LoVo (cell line): ENCODE measurements around the gene TULP3.
A peak's percentile ranks its signal among the peaks of the same experiment; 100 is the strongest.
"Not testable (repeated sequence)": the region's sequence is repeated elsewhere in the genome, so short reads cannot be mapped to it uniquely, and the experiment has no call there.

ENCODE experiments used
- DNase-seq: peaks from one replicate; pipeline ENCODE4 v3.0.0-alpha.2; 2016; ENCODE audit warnings: low spot score

Gene TULP3, protein sequence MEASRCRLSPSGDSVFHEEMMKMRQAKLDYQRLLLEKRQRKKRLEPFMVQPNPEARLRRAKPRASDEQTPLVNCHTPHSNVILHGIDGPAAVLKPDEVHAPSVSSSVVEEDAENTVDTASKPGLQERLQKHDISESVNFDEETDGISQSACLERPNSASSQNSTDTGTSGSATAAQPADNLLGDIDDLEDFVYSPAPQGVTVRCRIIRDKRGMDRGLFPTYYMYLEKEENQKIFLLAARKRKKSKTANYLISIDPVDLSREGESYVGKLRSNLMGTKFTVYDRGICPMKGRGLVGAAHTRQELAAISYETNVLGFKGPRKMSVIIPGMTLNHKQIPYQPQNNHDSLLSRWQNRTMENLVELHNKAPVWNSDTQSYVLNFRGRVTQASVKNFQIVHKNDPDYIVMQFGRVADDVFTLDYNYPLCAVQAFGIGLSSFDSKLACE

DNA sequence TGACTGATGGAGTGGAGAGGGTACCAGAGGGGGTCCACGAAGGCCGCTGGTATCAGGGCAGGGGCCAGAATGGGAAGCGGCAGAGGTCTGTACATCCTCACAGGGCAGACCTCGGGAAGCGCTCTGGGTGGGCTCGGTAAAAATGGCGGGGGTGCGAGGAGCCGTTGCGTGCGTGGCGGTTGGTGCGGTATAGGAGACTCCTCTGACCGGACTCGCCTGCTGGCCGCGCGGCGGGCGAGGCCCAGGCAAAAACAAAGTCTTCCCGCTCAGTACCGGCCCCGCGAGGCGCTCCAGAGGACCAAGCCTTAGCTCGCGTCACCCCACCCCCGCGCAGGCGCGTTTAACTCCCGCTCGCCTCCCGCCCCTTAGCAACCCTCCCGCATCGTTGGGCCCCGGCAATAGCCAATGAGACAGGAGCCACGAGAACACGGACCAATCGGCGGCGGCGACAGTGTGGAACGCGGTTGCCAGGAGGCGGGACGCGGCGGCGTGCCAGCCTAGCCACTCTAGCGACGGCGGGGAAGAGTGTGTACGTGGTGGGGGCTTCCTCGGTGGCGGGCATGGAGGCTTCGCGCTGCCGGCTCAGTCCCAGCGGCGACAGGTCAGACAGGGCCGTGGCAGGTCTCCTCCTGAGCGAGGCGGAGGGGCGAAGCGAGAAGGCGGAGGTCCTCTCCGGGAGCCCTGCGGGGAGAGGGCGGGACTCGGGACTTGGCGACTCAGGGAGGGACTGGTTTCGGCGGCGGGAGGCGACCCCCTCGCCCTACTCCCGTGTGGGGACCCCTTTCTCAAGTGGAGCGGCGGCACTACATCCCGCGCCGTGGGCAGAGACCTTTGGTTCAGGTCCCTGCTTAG, at the start of gene TULP3:
TSS of gene TULP3 (plus strand) at position 504 of the 852 bp plus-strand sequence. CDS start at position 561, 57 bp downstream.
- DNase-seq, result peak; percentile 100

DNA sequence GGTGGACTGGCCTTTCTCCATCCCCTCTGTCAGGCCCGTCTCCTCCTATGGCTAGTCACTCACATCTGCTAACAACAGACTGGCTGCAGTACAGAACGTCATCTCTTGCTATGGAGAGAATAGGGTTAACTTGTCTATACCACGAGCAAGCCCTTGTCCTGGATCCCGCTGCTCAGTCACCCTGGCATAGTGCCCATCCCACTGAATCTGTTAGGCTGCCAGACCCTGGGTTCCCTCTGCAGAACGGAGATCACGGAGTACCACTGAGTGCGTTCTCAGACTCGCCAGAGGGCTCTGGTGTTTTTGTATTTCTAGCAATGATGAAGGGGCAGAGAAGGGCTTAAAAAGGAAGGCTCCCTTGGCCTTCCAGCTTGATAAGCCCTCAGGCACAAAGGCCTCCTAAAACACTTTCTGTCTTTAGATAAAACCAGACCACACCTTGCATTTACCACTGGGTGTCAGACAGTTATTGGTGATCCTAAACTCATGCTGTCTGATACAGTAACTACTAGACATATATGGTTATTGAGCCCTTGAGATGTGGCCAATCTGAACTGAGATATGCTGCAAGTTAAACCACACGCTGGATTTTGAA, 49.5 kb upstream of the TULP3 start:
- no peak for DNase-seq

DNA sequence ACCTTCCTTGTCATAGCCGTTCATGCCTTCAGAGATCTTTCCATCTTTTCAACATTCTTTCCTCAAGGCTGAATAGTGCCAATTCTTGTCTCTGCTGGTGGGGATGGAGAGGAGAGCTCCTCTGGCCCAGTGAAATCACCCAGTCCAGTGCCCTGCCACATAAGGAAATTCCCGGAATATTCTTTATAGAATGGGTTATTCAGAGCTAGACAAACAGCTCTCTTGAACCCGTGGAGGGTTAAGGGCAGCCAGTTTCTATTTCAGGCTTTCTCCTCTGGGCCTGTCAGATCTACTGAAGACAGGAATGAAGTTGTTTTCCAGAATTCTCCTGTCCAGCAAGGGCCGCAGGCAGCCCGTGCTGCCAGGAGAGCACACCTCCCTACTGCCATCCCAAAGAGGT, 47.7 kb upstream of the TULP3 start:
- DNase-seq, result no peak

DNA sequence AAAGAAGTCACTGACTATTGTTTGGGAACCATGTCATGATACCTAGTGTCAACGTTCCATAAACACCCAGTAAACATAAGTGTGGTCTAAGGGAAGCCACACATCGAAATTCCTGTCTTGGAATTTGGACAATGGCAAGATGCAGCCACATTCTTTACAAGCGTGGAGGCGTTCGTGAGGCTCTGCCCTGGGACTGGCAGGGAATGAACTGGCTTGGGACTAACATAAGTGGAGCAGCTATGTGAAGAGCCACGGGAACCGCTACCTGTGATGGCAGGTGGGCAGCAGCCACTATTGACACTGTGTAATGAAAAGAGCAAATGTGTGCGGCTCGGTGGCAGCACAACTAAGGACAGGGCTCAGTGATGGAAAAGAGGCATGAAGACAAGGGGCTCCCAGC, 45.9 kb upstream of the TULP3 start:
- no peak for DNase-seq

DNA sequence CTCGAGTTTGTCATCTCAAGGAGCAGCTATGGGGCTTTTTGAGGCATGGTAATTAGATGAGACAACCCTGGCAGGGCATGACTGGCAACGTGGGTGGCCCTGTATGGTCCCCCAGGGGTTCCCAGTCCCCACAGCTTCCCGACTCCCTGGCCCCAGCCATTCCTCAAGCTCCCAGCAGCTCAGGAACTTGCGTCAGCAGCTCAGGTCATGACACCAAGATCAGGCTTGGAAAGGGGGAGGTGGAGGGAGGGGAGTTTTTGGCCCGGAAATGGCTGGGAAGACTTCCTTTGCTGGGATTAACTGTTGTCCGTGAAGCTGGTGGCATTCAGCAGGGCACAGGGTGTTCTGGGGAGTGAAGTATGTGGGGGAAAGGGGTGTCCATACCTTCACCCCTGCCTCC, 45.4 kb upstream of the TULP3 start:
- DNase-seq, result no peak

DNA sequence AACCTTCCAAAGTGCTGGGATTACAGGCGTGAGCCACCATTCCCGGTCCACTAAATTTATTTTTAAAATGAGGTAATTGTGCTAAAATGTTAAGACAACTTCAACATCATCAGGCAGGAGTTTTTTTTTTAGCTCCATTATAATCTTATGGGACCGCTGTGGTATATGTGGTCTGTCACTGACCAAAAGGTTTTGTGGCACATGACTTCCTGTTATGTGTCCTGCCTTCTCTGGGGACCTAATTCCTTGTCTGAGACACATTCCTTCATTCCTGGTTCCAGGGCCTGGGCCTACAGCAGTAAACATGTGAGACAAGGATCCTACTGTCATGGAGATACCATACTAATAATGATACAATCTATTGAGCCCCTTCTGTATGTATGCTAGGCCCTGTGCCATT, 38.8 kb upstream of the TULP3 start:
- DNase-seq, result no peak

DNA sequence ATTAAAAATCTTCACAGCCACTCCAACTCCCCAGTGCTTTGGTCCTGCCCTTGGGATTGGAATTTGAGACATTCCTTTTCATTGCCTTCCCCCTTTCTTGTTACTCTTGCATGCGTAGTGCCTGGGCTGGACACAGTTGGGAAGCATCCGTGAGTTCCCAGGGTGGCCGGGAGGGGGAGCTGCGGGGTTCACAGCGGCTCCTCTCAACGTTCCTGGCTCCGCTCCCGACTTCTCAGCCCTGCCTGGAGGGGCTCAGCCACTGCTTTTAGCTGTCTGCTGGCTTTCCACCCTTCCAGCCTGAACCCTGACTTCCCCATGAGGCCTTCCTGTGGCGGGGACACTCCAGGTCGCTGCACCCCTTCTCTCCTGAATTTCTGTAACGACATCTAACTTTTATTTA, 37.1 kb upstream of the TULP3 start:
- DNase-seq, result peak; percentile 39

DNA sequence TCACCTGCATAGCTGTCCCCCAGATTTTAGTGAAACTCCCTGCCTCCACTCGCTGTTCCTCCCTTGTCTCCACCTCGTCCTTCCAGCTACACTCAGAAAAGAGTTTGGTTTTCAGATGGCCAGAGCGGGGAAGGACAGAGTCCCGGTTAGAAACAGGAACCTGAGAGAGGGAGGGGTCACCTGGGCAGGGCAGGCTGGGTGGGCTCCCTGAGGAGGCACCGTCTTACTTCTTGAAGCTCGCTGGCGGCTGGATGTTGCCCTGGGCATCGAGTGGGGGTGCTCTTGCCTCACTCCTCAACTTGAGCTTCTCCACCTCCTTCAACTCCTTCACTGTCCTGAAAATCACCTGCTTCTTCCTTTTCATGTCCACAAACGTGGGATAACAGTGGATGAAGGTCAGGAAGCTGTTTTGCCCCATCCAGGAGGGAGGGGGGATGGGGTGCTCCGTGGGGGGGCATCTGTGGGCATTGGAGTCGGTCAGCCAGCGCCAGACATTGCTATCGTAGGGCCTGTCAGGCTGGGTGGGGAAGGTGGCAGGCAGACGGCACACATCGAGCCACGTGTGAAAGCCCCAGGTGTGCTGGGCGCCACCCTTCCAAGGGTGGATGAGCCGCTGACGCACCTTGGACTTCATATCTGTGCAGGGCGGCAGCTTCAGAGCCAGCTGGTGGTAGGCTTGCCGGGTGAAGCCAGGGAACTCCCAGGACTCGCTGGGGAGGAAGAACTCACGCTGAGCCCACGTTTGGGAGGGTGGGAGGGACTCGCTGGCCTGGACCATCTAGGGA, 35.8 kb upstream of the TULP3 start:
- no peak for DNase-seq

DNA sequence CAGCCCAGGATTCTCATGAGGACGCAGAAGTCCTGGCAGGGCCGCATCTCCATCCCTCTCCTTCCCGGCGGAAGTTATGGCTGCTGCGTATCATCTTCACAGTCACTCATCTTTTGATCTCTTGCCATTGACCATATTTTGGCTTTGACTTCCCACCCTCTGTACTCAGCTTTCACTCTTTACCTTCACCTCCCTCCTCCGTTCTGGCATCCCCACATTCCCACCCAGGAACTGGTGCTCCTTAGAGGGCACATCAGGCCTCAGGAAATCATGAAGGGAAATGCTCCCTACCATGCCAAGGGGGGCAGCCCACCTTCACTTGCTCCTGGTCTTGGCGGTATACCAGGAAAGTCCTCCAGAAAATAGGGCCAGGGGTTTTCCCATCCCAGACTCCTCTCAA, 35.1 kb upstream of the TULP3 start:
- DNase-seq, result no peak

DNA sequence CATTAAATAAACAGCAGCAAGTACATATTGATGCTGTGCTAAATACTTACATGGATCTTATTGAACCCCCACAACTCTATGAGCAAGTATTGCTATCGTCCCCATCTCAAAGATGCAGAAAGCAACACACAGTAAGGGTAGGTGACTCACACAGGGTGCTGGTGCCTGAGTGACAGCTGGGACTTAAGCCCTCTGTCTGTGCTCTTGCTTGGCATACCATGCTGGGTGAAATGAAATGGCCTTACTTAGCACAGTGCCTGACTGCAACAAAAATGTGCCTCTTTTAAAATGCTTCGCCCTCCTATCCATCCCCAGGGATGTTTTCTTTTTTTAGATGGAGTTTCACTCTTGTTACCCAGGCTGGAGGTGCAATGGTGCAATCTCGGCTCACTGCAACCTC, 34.6 kb upstream of the TULP3 start:
- no peak for DNase-seq

DNA sequence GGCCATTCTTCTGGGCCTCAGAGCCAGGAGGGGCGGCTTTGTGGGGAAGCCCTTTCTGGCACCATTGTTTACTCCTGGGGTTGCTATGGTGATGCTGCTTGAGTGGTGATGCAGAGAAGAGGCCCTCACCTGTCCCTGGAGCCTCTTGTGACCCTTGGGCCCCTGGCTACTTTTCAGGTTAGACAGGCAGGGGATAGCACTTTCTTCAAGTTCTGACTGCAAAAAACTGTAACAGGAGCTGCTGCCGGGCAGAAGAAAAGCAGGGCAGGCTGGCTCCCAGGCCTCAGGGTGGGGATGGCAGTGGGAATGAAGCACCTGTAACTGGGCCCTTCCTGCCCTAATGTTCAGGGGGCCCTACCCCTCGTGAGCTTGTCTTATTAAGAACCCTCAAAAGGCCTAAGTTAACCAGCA, 33.7 kb upstream of the TULP3 start, which contains the start of gene TEX52:
TSS of gene TEX52 (minus strand) at position 19 of the 411 bp plus-strand sequence. CDS start at position 6, 13 bp downstream.
- no peak for DNase-seq

DNA sequence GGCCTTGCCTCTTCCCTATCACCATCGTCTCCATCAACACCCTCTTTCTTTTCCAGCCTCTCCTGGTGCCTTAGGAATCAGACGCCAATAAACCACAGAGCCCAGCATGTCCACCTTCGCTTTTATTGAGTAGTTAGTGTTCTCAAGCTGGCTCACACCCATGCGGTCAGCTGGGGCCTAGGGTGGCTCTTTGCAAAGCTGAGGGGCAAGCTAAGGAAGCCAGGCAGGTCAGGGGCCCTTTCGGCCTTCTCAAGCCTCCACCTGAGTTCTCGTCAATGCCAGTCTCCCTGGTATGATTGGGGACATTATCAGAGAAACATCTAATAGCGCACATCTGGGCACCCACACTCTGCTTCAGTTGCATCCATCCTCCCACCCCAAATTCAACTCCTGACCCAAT, 33.1 kb upstream of the TULP3 start:
- no peak for DNase-seq

DNA sequence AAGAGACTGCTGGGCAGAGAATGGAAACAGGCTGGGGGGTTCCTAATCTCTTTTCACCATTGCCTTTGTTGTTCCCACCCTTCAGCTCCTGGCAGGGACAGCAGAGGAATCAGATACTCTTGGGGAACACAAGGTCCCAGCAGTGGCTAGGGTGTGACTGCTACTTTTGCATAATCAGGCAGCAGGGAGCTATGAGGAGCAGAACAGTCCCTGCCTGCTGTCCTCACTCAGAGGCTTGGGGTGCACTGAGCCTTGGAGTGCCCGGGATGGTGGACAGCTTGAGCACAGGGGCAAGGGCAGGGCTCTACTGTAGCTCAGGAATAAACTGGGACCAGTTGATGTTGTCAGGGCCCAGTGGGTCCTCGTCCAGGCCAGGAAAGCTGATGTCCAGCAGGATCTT, 32.4 kb upstream of the TULP3 start:
- DNase-seq, result no peak

DNA sequence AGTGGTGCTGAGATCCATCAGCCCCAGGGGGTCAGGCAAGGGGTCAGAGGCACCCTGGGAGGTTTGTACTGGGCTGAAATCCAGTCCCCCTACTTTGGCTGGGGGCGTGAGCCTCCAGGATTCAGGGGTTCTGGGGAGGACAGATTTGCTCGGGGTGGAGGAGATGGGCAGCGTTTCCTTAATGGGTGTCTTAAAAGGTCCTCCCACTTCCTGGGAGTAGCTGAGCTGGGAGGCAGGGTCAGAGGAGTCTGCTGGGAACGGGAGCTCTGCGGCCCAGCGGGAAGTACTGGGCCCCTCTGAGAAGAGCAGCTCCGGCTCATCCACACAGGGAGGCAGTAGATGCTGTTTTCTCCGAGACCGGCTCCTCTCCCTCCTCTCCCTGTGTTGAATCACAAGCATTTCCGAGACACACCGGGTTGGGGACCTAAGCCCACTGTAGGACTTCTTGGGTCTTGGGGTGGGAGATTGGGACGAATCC, 31.7 kb upstream of the TULP3 start:
- no peak for DNase-seq

DNA sequence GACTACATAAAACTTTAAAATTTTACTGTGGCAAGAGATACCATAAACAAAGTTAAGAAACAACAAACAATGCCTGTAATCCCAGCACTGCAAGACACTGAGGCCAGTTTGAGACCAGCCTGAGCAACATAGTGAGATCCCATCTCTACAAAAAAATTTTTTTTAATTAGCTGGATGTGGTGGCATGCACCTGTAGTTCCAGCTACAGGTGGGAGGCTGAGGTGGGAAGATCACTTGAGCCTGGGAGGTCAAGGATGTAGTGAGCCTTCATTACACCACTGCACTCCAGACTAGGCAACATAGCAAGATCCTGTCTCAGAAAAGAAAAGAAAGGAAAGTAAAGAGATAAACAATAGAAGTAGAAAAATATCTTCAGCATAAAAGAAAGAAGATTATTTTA, 30.5 kb upstream of the TULP3 start:
- DNase-seq, result no peak

DNA sequence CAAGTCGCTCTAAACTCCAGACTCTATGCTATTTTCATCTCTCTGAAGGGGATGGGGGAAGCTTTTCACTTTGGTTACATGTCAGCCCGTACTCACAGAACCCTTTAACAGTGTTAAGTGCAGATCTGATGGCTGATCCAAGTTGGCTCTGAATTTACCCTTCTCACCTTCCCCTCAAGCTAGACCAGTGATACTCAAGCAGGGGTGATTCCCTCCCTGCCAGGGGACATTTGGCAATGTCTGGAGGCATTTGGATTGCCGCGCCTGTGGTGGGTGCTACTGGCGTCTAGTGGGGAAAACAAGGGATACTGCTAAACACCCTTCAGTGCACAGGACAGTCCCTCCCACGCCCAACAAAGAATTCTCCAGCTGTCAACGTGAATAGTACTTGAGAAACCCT, 27.8 kb upstream of the TULP3 start:
- DNase-seq, result no peak

DNA sequence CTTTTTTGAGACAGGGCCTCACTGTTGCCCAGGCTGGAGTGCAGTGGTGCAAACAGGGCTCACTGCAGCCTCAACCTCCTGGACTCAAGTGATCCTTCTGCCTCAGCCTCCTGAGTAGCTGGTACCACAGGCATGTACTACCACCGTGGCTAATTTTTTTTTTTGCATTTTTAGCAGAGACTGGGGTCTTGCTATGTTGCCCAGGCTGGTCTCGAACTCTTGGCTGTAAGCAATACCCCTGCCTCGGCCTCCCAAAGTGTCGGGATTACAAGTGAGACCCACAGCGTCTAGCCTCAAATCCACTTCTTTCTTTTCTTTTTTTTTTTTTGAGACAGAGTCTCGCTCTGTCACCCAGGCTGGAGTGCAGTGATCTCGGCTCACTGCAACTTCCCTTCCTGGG, 27.3 kb upstream of the TULP3 start:
- not testable (repeated sequence) for DNase-seq

DNA sequence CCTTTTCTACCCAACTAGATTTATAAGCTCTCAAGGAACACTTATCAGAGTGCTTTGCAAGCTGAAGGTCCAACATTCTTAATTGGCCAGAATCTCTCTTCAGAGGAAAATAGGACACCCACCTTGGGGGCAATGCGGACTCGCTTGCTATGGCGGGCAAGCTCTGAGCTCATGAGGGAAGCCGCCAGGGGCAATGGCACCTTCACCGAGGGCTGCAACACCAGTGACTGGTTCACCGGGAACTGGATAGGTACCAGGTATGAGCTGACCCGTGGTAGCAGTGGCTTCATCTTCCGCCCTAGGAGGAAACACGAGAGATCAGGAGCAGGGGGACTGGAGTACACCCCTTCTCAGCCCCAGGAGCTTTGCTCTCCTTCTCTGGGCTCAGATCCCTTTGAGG, 26.5 kb upstream of the TULP3 start:
- DNase-seq, result no peak

DNA sequence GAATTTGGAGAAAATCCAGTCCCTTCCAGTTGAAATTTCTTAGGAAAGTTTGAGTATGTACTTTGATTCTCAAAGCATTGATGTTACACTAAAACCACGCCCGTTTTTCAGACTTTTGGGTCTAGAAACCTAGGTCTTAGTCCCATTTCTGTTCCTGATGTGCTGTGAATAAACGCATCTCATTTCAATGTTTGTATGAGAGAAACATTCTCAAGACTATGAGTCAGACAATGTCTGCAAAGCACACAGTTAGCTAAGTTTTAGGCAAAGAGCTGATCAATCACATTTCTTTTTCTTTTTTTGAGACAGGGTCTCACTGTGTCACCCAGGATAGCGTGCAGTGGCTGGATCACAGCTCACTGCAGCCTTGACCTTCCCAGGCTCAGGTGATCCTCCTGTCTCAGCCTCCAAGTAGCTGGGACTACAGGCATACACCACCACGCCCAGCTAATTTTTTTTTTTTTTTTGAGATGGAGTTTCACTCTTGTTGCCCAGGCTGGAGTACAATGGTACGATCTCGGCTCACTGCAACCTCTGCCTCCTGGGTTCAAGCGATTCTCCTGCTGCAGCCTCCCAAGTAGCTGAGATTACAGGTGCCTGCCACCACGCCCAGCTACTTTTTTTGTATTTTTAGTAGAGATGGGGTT, 21.6 kb upstream of the TULP3 start:
- DNase-seq, result not testable (repeated sequence)

DNA sequence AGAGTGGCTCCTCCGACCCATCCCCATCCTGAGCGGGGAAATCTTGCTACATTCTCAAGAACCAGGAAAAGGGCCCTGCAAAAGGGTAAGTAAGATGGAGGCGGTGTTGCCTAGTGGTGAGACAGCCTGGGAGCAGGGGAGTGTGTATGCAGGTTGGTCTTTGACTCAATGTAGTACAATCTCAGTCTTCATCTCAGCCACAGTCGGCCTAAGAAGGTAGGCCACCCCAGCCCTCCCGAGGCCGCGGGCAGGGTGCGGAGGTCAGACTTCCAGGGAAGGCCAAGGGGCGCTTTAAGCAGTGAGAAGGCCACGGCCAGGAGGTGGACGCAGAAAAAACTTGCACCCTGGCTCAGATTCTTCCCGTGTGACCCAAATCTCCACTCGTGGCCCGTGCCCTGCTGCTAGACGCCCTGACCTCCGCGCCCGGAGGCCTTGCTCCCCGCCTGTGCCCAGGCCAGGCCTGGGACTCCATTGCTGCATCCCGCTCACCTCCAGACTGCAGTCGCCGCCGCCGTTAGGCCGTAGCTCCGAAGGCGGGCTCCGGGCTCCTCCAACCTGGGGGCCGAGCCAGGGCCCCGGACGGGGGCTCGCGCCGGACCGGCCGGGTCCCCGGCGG, 14.2 kb upstream of the TULP3 start:
- DNase-seq, result peak; percentile 30
